GM12878 (cell line): Measurements from ENCODE around the gene GALE. TPM values are rescaled to one million over a fixed set of nuclear protein-coding genes. Genes with fewer than 3 reads are reported as not detected.

ENCODE experiments used
- ATAC-seq: fragments of 200-7000 bp; cut with Tn5 transposase; 3 replicates; pipeline ENCODE4 v1.9.1; 2020; ENCODE audit warnings: mild to moderate bottlenecking, moderate library complexity
- Bru-seq: library from RNA; stranded (reverse); fragments of 400-500 nt; gene quantifications from one replicate; lab custom pipeline; 2021; lab: Mats Ljungman, UMichigan
- BruChase-seq, 2 experiments: library from RNA; stranded (reverse); fragments of 400-500 nt; gene quantifications; one replicate each; lab custom pipeline; 2021; lab: Mats Ljungman, UMichigan
- BruUV-seq: library from RNA; stranded (reverse); fragments of 400-500 nt; replicated peaks from 2 replicates; lab custom pipeline; 2021; lab: Mats Ljungman, UMichigan
- CTCF ChIA-PET: fragments of 300-600 bp; sonication (Branson Sonifier 250); formaldehyde crosslinking; extraction: SDS; loops from one replicate; lab custom pipeline; 2021; ENCODE audit warnings: inconsistent platforms; lab: Yijun Ruan, JAX
- POLR2A ChIA-PET: fragments of 350-600 bp; formaldehyde crosslinking; extraction: SDS; loops from one replicate; lab custom pipeline; 2021; ENCODE audit warnings: inconsistent platforms; lab: Charles Lee
- RAD21 ChIA-PET: fragments of 300-600 bp; sonication (Branson Sonifier 250); formaldehyde crosslinking; loops from one replicate; lab custom pipeline; 2023; ENCODE audit warnings: antibody characterized with exemption; ENCODE audit not compliant: unreplicated experiment; lab: Charles Lee
- SMC1A ChIA-PET: fragments of 300-600 bp; sonication (Branson Sonifier 250); formaldehyde crosslinking; loops from one replicate; lab custom pipeline; 2023; ENCODE audit not compliant: unreplicated experiment, uncharacterized antibody; lab: Charles Lee
- DNase-seq: peaks from one replicate; pipeline ENCODE4 v3.0.0-alpha.2; 2011; ENCODE audit warnings: low read depth, low spot score
- FAIRE-seq: peaks from 3 replicates; lab custom pipeline; 2011; peaks lifted over from hg19 to GRCh38; lab: Jason Lieb, UNC
- H2AFZ ChIP-seq: 2 replicates; pipeline ENCODE4 v1.6.0; 2011; ENCODE audit warnings: low read depth, low read length, control low read depth; ENCODE audit not compliant: control insufficient read depth
- H3K27ac ChIP-seq: 2 replicates; pipeline ENCODE4 v1.5.1; 2011; ENCODE audit warnings: control low read depth; ENCODE audit not compliant: control insufficient read depth, insufficient read depth
- H3K27me3 ChIP-seq, 2 experiments: replicated peaks in 1 of 2; 2 replicates each; pipeline versions ENCODE4 v1.6.0 to v1.6.1; 2011; ENCODE audit warnings: low read length in 1 of 2; ENCODE audit not compliant: control insufficient read depth in 2 of 2, insufficient read depth in 2 of 2
- H3K36me3 ChIP-seq, 2 experiments: 2 replicates each; pipeline ENCODE4 v1.5.1; 2011; ENCODE audit warnings: low read length in 1 of 2; ENCODE audit not compliant: control insufficient read depth in 2 of 2, insufficient read depth in 2 of 2
- H3K4me1 ChIP-seq: 2 replicates; pipeline ENCODE4 v1.6.1; 2011; ENCODE audit warnings: mild to moderate bottlenecking, low read length, moderate library complexity, mixed read lengths; ENCODE audit not compliant: control insufficient read depth, insufficient read depth
- H3K4me2 ChIP-seq: 2 replicates; pipeline ENCODE4 v1.6.0; 2011; ENCODE audit warnings: control low read depth; ENCODE audit not compliant: control insufficient read depth, insufficient read depth
- H3K4me3 ChIP-seq: fragments of 200-600 bp; sonication (generic); 2 replicates; pipeline ENCODE4 v1.5.1; 2016
- H3K79me2 ChIP-seq: 2 replicates; pipeline ENCODE4 v1.6.0; 2011; ENCODE audit warnings: low read length; ENCODE audit not compliant: control insufficient read depth, insufficient read depth
- H3K9ac ChIP-seq: 2 replicates; pipeline ENCODE4 v1.8.0; 2011; ENCODE audit warnings: low read length, control low read depth, mixed read lengths; ENCODE audit not compliant: control insufficient read depth, insufficient read depth
- H3K9me3 ChIP-seq: replicated peaks from 3 replicates; pipeline ENCODE4 v1.5.1; 2011; ENCODE audit warnings: mild to moderate bottlenecking, low read length; ENCODE audit not compliant: control insufficient read depth, insufficient read depth
- H4K20me1 ChIP-seq: 2 replicates; pipeline ENCODE4 v1.6.0; 2011; ENCODE audit not compliant: control insufficient read depth, insufficient read depth
- DPF2 ChIP-seq: fragments of 450-650 bp; IDR thresholded peaks from 2 replicates; pipeline ENCODE4 v1.6.1; 2017; ENCODE audit warnings: mild to moderate bottlenecking
- FOXK2 ChIP-seq: fragments of 450-650 bp; IDR thresholded peaks from 2 replicates; pipeline ENCODE4 v1.6.1; 2017; ENCODE audit warnings: mild to moderate bottlenecking, moderate library complexity
- HDAC2 ChIP-seq: fragments of 200-600 bp; sonication (generic); IDR thresholded peaks from 2 replicates; pipeline ENCODE4 v1.6.1; 2017
- NR2C1 ChIP-seq: fragments of 450-650 bp; IDR thresholded peaks from 2 replicates; pipeline ENCODE4 v1.6.1; 2017; ENCODE audit warnings: antibody characterized with exemption, mild to moderate bottlenecking, moderate library complexity
- POLR2A ChIP-seq: IDR thresholded peaks from 2 replicates; pipeline ENCODE4 v1.6.1; 2011; ENCODE audit warnings: low read depth, mild to moderate bottlenecking, low read length
- POLR2AphosphoS5 ChIP-seq: IDR thresholded peaks from 2 replicates; pipeline ENCODE4 v1.6.1; 2011; ENCODE audit warnings: mild to moderate bottlenecking, low read length, inconsistent platforms
- RAD21 ChIP-seq: IDR thresholded peaks from 2 replicates; pipeline ENCODE4 v1.6.1; 2011; ENCODE audit warnings: mild to moderate bottlenecking, low read depth, low read length, moderate library complexity; ENCODE audit not compliant: insufficient read depth
- RB1 ChIP-seq: fragments of 450-650 bp; formaldehyde crosslinking; IDR thresholded peaks from 2 replicates; pipeline ENCODE4 v1.6.1; 2017; ENCODE audit warnings: mild to moderate bottlenecking, borderline replicate concordance
- RCOR1 ChIP-seq: conservative IDR thresholded peaks from 2 replicates; pipeline ENCODE4 v1.6.1; 2012; ENCODE audit warnings: low read depth, low read length, improper control_type of control experiment
- RELA ChIP-seq: fragments of 450-650 bp; IDR thresholded peaks from 2 replicates; pipeline ENCODE4 v1.8.0; 2014; ENCODE audit warnings: borderline replicate concordance; ENCODE audit not compliant: partially characterized antibody
- SMAD1 ChIP-seq: fragments of 450-650 bp; IDR thresholded peaks from 2 replicates; pipeline ENCODE4 v1.6.1; 2018; ENCODE audit warnings: mild to moderate bottlenecking, low read depth; ENCODE audit not compliant: partially characterized antibody
- SP1 ChIP-seq: IDR thresholded peaks from one replicate; pipeline ENCODE4 v1.6.1; 2011; ENCODE audit warnings: low read depth, low read length
- SREBF1 ChIP-seq: IDR thresholded peaks from 2 replicates; pipeline ENCODE4 v1.6.1; 2012; ENCODE audit warnings: mild to moderate bottlenecking, low read length
- SREBF2 ChIP-seq: IDR thresholded peaks from 2 replicates; pipeline ENCODE4 v1.6.1; 2012; ENCODE audit warnings: mild to moderate bottlenecking, low read length
- SUPT20H ChIP-seq: IDR thresholded peaks from 2 replicates; pipeline ENCODE4 v1.6.1; 2011; ENCODE audit warnings: low read depth, mild to moderate bottlenecking, low read length, moderate library complexity, borderline replicate concordance; ENCODE audit not compliant: control insufficient read depth
- TCF3 ChIP-seq: IDR thresholded peaks from 2 replicates; pipeline ENCODE4 v1.6.1; 2012; ENCODE audit warnings: low read depth, mild to moderate bottlenecking, low read length, borderline replicate concordance; ENCODE audit not compliant: insufficient read depth
- TCF7 ChIP-seq: IDR thresholded peaks from 2 replicates; pipeline ENCODE4 v1.6.1; 2014; ENCODE audit warnings: antibody characterized with exemption, borderline replicate concordance
- ZNF24 ChIP-seq: fragments of 450-650 bp; IDR thresholded peaks from 2 replicates; pipeline ENCODE4 v1.6.1; 2017; ENCODE audit warnings: antibody characterized with exemption, mild to moderate bottlenecking
- WGBS: methylation state at CpG from one replicate; pipeline ENCODE4 v1.1.6; 2016; ENCODE audit warnings: low lambda C conversion rate; ENCODE audit not compliant: insufficient replicate concordance, insufficient coverage; ENCODE audit errors: missing lambda C conversion rate; 5-methylcytosine and 5-hydroxymethylcytosine counted together
- in situ Hi-C: fragments of 300-500 bp; cut with MboI; formaldehyde crosslinking; loops from 9 replicates; pipeline ENCODE4 v1.14.3; 2018; ENCODE audit warnings: mixed read lengths
- intact Hi-C: fragments of 100-400 bp; cut with micrococcal nuclease; formaldehyde crosslinking; loops from one replicate; pipeline ENCODE4 v1.14.2; 2022; ENCODE audit not compliant: unreplicated experiment
- long read RNA-seq, 2 experiments: library from polyadenylated mRNA; unstranded; transcript quantifications; one replicate each; pipeline ENCODE4 v2.0.0, GENCODE V29; 2019 to 2020
- polyA minus RNA-seq, 3 experiments: library from RNA; depleted of rRNA, polyadenylated mRNA; stranded (reverse); fragments of >200 nt; gene quantifications; 2 replicates each; pipeline ENCODE4 v1.2.3, GENCODE V29; 2011
- polyA plus RNA-seq, 11 experiments: library from polyadenylated mRNA; depleted of rRNA in 4 of 11; unstranded in 6 of 11; stranded (reverse) in 5 of 11; fragments of >200 nt; fragmentation: Nextera tagmentation in 4 of 11; fragmentation: Illumina TruSeq in 1 of 11; extraction: Ambion mirVana in 4 of 11; extraction: Trizol in 1 of 11; gene quantifications; 1 replicate in 1 of 11; 2 replicates in 10 of 11; pipeline versions ENCODE4 v1.2.1 to v1.2.3, GENCODE V29; 2011 to 2016; ENCODE audit warnings: inconsistent platforms in 2 of 11, missing spikeins in 2 of 11, low read depth in 1 of 11
- total RNA-seq, 4 experiments: library from RNA; depleted of rRNA in 3 of 4; stranded (reverse); fragments of >200 nt in 3 of 4; fragmentation: Illumina TruSeq in 1 of 4; extraction: Trizol in 1 of 4; gene quantifications; 2 replicates each; pipeline versions ENCODE4 v1.2.1 to v1.2.3, GENCODE V29; 2013 to 2021
- TF ChIP-seq, protein P1 (sequence below): IDR thresholded peaks from 2 replicates; pipeline ENCODE4 v1.6.1; 2011; ENCODE audit warnings: low read depth, low read length, improper control_type of control experiment, borderline replicate concordance

Gene GALE
- total RNA-seq (2013; cell fraction: nucleolus; rRNA removed) = 22.6 and 31.0 TPM in 2 replicates
- total RNA-seq (2014; rRNA removed) (46.8 and 51.6 TPM in 2 replicates), total RNA-seq (2014; rRNA removed; fragmentation: Illumina TruSeq; extraction: Trizol) (24.2 and 27.6 TPM in 2 replicates), total RNA-seq (2021) (41.7 and 47.5 TPM in 2 replicates), polyA plus RNA-seq (2011; rRNA removed) (14.5 and 23.8 TPM in 2 replicates), polyA plus RNA-seq (2014; fragmentation: Illumina TruSeq; extraction: Trizol) (23.6 and 34.0 TPM in 2 replicates), polyA plus RNA-seq (2014; fragmentation: Nextera tagmentation; extraction: Ambion mirVana) (1 to 10 TPM; 4.2 to 10.0 TPM), polyA plus RNA-seq (2014; rRNA removed) (50.2 and 50.8 TPM in 2 replicates), polyA plus RNA-seq (2016; fragmentation: Nextera tagmentation; extraction: Ambion mirVana) (10 to 100 TPM; 72.2 to 93.7 TPM), polyA minus RNA-seq (2011; rRNA and poly(A)+ RNA removed) (10.7 and 20.4 TPM in 2 replicates), Bru-seq, nascent RNA (percentile 56 among the genes with signal in this experiment), BruChase-seq, experiment 1, labeled RNA remaining after a 6-hour chase (percentile 62 among the genes with signal in this experiment), BruChase-seq, experiment 2, labeled RNA remaining after a 2-hour chase (percentile 60 among the genes with signal in this experiment)
- polyA plus RNA-seq (2011; ENCODE audit: low read depth) = 11.5 TPM
- polyA plus RNA-seq (2011; cell fraction: cytosol; rRNA removed) = 35.5 and 41.5 TPM in 2 replicates
- polyA plus RNA-seq (2011; cell fraction: nucleus; rRNA removed) = 46.5 and 47.9 TPM in 2 replicates
- 21.1 and 26.8 TPM in 2 replicates for polyA plus RNA-seq (2012)
- polyA minus RNA-seq (2011; cell fraction: cytosol; rRNA and poly(A)+ RNA removed) = 10.0 and 10.7 TPM in 2 replicates
- 7.7 and 12.5 TPM in 2 replicates for polyA minus RNA-seq (2011; cell fraction: nucleus; rRNA and poly(A)+ RNA removed)
- long read RNA-seq, experiment 1, transcript GALE-216 (12 exons, 1,566 nt) = major isoform, 20 of 38 reads
- long read RNA-seq, experiment 1, partial matches to known transcripts = 2 of 38 reads
- long read RNA-seq, experiment 1, other reads (novel, unspliced or antisense) = 13 of 38 reads
- long read RNA-seq, experiment 2, transcript GALE-216 (12 exons, 1,566 nt) = major isoform, 37 of 52 reads
- long read RNA-seq, experiment 2, partial matches to known transcripts = 2 of 52 reads
- long read RNA-seq, experiment 2, other reads (novel, unspliced or antisense) = 10 of 52 reads

DNA sequence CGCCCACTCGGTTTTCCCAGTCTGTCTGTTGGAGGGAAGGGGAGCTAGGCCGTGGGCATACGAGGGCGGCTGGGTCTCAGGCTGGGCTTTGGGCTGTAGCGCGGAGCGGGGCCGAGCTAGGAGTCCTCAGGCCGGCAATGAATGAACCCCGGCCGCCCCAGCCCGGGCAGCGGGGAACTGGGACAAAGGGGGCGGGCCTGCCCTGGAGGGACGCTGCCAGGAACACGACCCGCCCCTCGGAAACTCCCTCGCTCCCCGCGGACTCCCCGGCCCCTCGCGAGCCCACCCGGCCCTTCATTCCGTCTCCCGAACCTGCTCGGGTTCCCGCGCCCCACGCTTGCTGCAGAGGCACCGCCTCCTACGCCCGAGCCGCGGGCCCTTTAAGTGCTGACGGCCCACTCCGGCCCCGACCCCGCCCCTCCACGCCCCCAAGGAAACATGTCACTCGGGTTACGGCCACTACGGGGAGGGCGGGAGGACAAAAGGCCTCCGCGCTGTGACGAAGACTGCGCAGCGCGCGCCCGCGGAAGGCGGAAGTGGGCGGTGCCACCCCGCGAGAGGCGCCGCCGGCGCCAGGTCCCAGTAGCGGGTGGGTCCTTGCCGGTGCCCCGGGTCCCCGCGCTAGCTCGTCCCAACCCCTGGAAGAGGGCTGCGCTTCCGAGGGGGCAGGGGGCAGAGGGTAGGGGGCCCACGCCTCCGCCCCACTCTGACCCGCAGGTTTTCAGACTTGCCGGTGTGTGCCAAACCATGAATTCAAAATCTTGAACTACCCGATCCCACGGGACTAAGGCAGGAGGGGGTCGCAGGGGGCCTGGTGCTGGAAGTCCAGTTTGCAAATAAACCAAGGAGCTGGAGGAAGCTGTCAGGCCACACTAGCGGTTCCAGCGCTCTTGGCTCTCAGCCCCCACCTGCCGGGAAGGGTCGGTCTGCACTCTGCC is at the start of gene GALE:
Gene GALE, minus strand, starts transcription at position 355 of the 938 bp plus-strand sequence. CDS start 1,747 bp downstream, outside the sequence.
- H3K4me2 ChIP-seq = peak within 1 kb of the TSS; percentile 86
- WGBS = under 1% methylated on average over 70 of the region's 82 CpGs
- peaks cover 3 to 13% of the 10 kb centered on the region in 2 experiments; a peak in 3 of 4 replicates for H3K36me3 ChIP-seq
- CTCF ChIA-PET = interaction anchor here (0.6 to 7.5 kb wide), 10 partner anchors 9 to 116 kb away, joined by 3 to 63 read pairs (median 8); partner anchors contain the start of genes CNR2, HMGCL and LYPLA2
- peak within 1 kb of the TSS; percentile 70 for H3K27ac ChIP-seq
- RAD21 ChIA-PET = interaction anchor here (0.9 to 3.3 kb wide), 5 partner anchors 23 to 116 kb away, joined by 5 to 15 read pairs (median 8); partner anchors contain the start of gene PITHD1
- H2AFZ ChIP-seq = peak within 1 kb of the TSS; percentile 58
- FAIRE-seq (peak; percentile 82), DNase-seq (peak; percentile 68), ATAC-seq (peak; percentile 93)
- H3K27me3 ChIP-seq = no peaks in the 10 kb centered on the region
- in situ Hi-C loops (loop anchor here (10.0 kb wide), 1 partner anchor 64 kb away; the partner anchor contains the start of gene FUCA1), intact Hi-C loops (no loop called here)
- H3K79me2 ChIP-seq = peaks cover 10% of the 10 kb centered on the region
- POLR2A ChIA-PET = interaction anchor here (0.5 to 3.0 kb wide), 7 partner anchors 11 to 236 kb away, joined by 3 to 19 read pairs (median 5); partner anchors contain the start of genes HMGCL and PITHD1
- H3K9ac ChIP-seq = peak within 1 kb of the TSS; percentile 83
- peak within 1 kb of the TSS; percentile 80 for H3K4me3 ChIP-seq
- BruUV-seq = no TSS peak
- peaks cover 9% of the 10 kb centered on the region for H3K4me1 ChIP-seq
- SMC1A ChIA-PET = interaction anchor here (0.8 to 3.5 kb wide), 9 partner anchors 9 to 116 kb away, joined by 3 to 16 read pairs (median 6); partner anchors contain the start of gene PITHD1
- no peaks in the 10 kb centered on the region for H3K9me3 ChIP-seq
- H4K20me1 ChIP-seq = no peaks in the 10 kb centered on the region
- no peak for TF ChIP-seq HDAC2
- no peak for TF ChIP-seq SUPT20H
- 0 out of 2 replicates have a peak, but pooled peaks have one; percentile 32 for TF ChIP-seq SREBF2
- peak; percentile 26 for TF ChIP-seq RELA
- TF ChIP-seq SREBF1 = 0 out of 2 replicates have a peak, but pooled peaks have one; percentile 12
- TF ChIP-seq RCOR1 = no peak
- TF ChIP-seq FOXK2 = no peak
- peak; percentile 55 for TF ChIP-seq DPF2
- TF ChIP-seq TCF7 = no peak
- TF ChIP-seq SP1 = peak; percentile 82
- peak; percentile 83 for TF ChIP-seq POLR2A
- 0 out of 2 replicates have a peak, but pooled peaks have one; percentile 52 for TF ChIP-seq TCF3
- TF ChIP-seq RAD21 = no peak
- TF ChIP-seq POLR2AphosphoS5 = peak; percentile 74; the same call in 1 of the 2 replicates
- no peak for TF ChIP-seq SMAD1
- TF ChIP-seq, protein P1, sequence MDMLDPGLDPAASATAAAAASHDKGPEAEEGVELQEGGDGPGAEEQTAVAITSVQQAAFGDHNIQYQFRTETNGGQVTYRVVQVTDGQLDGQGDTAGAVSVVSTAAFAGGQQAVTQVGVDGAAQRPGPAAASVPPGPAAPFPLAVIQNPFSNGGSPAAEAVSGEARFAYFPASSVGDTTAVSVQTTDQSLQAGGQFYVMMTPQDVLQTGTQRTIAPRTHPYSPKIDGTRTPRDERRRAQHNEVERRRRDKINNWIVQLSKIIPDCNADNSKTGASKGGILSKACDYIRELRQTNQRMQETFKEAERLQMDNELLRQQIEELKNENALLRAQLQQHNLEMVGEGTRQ = no peak
- peak; percentile 72 for TF ChIP-seq NR2C1
- no peak for TF ChIP-seq RB1
- no peak for TF ChIP-seq ZNF24
